Iris pigment epithelial cell (primary cell): ENCODE measurements around the gene TBX3.

ENCODE experiments used
- DNase-seq: peaks from one replicate; pipeline ENCODE4 v3.0.0-alpha.2; 2011; ENCODE audit warnings: low read depth

Gene TBX3

DNA sequence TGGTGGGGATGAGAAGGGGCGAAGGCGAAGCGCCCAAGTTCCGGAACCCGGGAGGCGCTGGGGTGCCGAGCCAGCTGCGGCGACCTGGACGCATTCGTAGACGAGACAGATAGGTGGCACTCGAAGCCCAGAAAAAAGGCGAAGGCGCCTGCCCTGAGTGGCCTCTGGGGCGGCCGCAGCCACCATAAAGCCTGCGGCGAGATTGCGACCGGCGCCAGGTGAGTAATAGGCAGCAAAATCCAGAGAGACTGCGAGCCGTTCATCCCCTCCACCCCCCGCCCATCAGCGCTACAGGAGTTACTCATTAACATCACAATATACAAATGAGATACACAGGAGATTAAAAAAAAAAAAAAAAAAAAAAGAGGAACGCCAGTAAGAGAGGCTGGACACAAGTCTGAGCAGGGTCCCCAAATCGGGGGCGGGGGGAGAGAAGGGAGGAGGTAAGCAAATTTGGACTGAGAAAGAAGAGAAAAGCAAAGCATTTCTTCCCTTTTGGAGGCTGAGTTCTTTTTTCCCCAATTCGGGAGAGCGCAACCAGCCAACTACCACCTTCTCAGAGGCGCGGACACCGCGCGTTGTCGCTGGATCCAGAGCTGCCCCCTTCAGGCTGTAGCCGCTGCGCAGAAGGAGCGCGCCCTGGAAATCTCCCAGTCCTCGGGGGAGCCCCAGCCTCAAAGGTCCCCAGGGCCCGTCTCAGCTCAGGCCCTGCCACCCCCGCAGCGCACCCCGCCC is 15.7 kb downstream of the TBX3 start:
- DNase-seq, result peak; percentile 82

DNA sequence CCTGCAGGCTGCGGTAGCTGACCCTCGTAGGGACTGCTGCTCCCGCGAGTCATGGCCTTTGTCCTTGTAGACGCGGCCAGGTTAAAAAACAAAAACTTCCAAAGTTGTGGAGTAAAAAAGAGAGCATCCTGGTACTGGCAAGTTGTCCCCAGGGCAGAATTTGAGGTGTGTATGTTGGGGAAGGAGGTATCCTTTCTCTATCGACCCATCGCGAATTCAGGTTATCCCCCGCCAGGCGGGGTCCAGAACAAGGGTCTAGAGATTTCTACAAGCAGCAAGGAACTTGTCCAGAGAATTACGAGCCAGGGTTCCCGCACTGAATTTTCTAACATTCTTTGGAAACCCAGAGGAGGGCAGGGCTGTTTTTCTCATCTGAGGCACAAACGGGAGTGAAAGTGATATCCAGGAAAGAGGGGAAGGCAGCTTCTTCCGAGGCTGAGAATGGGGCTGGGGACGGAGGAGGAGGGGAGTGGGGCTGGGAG is 16.3 kb downstream of the TBX3 start:
- no peak for DNase-seq

DNA sequence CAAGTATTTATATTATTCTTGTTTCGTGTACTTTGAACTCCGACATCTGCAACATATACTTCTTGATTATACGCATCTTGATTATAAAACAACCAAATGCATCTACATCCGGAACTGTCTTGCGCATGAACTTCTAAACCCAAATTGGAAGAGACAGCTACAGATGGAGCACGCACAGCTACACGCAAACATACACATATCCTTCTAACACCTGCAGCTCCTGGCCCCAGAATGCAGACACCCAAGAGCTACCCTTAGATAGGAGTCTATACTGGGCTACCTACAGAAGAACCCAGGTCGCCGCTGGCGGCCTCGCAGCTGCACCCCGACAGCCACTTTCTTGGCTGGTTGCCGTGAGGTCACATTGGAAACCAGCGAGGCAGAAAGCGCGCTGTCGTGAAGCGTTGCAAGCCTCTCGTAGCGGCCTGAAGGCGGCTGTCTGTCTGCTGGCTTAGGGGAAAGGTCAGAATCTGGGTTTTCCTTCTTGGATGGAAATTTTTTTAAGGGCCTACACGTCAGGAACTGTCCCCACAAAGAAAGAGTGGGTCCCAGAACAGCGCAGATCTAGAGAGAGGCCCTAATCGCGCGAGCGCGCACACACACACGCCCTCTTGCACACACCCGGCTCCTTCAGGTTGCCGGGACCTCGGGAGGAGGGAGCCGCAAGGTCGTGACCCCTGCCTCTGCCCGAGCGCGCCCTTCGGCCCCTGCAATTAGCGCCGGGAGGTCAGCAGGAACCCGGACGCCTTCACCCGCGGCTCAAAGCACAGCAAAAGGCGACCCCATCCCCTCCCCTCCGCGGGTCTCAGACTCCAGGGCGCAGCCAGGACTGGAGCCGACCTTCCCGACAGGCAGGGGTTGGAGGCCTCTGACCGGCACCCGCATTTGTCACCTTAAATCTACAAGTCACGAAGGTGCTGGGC is 17.0 kb downstream of the TBX3 start:
- no peak for DNase-seq

DNA sequence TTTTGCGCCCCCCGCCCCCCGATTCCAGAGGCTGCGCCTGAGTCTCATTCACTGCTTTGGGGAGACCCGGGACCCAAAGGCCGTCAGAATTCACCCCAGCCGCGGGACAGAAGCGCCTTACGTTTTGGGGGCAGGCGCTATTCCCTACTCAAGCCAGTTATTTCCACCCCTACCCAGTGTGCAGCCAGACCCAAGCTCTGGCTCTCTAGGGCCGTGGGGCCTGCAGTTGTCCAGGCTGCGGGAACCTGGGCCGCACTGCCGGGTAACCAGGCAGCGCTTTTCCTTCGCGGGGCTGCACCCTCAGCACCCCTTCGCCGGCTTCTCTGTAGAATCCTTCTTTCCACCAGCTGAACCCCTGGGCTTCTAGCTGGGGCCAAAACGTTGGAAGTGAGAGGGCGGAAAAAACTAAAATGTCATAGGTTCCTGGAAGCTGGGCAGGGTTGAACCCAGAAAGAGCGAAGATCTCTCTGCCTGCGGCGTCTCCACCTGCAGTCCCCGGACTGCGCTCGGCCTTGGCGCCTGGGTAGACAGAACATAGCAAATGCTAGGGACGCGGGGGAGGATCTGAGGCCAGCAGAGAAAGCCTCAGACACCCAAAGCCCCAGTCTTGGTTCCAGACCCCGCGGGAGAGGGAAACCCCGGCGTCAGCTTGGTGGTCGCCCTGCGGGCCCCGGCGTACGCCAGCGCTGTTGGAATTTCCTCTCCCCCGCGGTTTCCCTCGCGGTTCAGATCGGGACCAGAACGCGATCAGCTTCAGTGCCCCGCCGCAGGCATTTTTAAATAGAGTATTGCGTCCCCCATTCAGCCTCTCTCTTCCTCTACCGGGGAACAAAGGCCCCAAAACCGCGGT is 18.3 kb downstream of the TBX3 start:
- no peak for DNase-seq

DNA sequence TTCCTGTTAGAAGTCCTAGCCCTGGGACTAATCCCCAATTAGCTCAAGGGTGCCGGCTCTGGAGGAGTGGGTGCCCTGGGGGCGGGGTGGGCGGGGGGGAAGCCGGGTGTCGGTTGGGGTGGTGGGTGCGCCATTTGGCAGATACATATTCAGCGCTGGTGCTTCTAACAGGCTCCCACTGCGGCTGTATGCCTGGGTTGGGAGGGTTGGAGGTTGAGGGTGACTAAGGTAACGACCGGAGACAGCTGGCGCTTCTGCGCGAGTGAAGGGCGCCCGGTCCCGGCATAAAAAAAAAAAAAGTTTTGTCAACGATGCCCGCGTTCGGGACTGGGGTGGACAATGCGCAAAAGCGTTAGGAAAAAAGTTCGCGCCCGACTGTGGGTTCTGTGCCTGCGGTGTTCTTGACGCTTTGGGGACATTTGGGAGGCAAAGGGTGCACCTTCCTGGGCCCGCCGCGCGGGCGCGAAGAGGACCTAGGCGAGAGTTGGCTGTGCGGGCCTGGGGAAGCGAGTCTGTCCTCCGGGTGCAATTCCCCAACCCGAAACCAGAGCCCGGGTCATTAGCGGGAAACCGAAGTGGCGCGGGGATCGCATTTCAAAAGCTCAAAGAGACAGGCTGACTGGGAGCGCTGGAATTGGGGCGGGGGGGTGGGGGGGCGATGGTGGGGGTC is 19.2 kb downstream of the TBX3 start:
- DNase-seq, result no peak

DNA sequence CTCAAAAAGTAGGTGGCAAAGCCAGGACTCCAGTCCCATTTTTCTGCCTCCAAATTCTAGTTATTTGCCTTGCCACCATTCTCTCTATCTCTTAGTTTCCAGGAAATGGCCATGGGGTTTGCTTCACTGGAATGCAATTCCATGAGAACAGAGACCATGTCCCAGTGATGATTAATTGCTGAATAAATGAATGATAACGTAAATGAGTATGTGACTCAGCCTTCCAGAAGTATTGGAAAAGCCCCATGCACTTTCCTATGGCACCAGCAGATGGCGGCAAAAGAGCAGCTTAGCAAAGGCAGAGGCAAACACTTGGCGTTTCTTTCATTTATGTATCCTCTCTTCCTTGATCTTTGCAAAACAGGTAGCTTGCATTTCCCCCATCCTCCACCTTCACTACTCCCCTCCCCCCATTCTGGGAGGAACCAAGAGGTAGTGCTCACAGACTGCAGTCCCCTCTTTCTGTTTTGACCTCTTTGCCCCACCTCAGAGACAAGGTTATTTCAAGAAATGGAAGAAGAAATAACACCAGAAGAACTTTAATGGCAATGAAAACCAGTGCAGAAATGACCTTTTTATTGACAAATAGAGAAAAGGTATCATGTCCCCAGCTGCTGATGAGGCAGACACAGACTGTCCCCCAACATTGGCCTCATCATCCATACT is 21.3 kb downstream of the TBX3 start:
- peak; percentile 85 for DNase-seq

DNA sequence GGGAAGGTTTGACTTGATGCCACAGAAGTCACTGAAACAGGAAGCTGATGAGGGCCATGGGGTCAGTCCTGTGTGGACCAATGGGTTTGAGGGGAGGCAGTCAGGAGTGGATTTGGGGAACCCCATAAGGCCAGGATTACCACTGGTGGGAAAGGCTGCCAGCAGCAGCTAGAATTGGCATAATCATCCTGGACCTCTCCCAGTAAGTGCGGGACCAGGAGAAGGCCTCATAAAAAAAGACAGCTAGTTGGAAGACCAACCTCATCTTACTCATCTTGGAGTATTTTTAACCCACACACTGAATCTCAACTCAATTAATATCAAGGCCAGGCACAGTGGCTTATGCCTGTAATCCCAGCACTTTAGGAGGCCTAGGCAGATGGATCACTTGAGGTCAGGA is 22.7 kb downstream of the TBX3 start:
- DNase-seq, result no peak

DNA sequence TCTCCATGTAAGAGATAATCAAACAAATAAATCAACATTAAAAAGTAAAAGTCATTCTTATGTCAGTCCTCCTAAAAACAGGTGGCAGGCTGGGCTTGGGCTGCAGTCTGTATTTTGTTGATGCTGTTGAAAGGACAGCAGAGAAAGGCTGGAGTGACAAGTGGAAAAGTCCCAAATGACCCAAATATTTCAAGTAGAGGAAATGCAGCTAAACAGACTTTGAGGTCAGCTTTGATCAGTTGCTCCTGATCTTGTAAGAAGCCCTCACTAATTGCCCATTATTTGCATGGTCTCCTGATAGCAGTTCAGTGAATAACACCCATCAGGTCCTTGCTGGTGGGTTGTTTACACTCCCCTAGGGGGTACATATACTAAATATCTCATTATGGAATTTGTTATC is 24.9 kb downstream of the TBX3 start:
- DNase-seq, result no peak

DNA sequence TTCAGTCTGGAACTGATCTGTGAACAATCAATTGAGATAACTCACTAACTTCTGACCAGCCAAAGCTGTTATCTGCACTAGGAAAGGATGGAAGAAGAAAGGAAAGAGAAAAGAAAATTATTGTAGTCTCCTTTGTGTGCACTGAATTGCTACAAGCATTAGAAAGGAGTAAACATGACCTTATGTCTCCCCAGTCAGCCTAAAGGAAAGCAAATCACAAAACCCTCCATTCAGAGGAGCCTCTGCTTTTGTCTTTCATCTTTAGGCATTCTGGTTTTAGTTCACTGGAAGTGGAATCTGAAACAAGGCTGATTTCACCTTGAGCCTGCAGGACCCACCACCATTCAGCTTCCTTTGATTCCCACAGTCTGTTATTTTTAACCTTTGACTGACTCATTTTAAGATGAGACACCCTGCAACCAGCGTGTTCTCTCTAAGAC is 26.0 kb downstream of the TBX3 start:
- no peak for DNase-seq

DNA sequence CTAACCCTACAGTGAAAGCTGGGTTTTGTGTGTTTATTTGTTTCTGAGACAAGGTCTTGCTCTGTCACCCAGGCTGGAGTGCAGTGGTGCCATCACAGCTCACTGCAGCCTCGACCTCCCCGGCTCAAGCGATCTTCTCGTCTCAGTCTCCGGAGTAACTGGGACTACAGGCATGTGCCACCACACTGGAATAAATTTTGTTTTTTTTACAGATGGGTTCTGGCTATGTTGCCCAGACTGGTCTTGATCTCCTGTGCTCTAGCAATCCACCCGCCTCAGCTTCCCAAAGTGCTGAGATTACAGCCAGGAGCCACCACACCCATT is 26.4 kb downstream of the TBX3 start:
- no peak for DNase-seq

DNA sequence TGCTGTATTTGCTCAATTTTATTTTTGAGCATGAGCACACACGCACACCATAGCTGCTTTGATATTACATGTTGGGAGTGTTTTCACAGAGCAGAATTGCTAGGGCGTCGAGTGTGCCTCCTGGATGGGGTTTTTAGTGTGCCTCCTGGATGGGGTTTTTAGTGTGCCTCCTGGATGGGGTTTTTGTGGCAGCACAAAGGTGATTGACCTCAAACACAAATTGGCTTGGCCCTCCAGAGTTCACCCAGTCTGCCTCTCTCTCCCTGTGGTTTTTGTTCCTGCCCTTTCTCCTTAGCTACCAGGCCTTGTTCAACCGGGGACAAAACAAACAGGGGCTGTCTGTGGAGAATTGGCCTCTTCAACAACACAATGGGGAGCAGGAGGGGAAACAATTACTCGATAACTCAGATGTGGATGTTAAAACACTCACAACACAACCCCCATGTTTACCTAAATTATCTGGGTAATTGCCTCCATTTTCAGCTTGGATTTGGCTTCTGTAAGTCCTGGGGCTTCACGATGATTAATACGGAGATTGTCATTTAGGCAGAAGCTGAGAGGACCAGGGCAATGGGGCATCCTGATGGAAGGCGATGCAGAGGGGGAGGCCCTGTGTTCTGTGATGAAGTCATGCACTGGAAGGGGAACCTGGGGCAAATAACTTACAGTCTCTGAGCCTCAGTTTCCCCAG is 26.9 kb downstream of the TBX3 start:
- no peak for DNase-seq

DNA sequence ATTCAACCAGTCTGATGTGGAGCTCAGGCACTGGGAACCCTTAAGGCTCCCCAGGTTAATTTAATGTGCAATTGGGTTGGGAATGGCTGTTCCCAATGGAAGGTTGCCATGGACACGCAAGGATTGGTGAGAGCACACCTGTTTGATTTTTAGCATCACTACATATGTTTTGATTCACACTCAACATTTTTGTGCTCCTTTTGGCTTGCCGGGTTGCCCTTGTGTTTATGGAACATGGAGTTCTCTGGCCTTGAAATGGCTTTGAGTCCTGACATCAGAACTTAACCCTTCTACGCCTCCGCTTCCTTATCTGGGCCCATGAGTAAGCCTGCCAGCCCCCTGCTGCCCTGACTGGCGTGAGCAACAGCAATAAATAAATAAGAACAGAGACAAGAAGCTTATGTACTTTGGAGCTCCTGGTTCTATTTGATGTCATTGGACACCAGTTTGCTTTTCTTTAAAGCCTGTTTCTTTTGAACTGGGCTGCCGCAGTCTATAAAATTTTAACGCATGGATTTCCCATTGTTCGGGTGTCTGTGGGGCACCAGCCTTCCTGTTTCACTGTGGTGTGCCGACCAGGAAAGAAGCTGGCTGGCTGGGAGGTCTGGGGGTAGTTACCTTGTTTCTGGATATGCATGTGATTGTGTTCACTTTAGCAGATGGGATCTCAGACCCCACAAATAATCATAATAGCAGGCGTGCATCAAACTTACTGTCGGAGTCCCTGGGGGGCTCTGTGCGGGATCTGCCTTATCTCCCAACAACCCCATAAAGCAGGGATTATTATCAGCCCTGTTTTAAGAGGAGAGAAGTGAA is 27.8 kb downstream of the TBX3 start:
- DNase-seq, result peak; percentile 97

DNA sequence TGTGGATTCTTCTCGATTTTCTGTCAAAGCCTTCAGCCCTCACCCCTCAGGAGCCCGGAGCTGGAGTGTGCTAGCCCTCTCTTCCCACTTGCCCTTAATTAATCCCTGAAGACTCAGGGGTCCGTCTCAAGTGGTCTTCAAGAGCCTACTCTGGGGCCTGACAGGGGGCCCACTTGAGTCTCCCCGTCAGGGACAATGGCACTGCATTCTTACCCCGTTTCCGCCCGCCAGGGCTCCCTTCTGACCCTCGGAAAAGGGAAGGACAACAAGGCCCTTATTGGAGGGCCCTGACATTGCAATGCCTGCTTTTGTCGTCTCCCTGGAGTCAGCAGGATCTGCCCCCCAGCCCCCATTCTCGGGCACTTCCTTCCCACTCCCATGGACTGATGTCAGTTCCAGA is 34.4 kb downstream of the TBX3 start:
- no peak for DNase-seq

DNA sequence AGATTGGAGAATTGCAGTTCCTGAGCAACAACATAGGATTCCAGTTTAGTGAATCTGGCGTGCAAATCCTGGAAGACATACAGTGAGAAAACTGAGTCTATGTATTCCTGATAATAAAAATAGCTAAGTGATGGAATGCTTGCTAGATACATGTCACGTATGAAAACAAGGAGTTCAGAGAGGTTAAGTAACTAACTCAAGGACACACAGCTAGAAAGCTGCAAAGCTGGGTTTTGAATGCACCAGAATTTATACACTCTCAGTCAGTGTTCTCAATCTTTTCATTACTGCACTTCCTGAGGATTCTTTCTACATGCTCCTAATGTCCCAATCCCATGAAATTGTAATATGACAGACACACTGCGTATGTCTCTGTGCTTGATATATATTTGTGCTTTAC is 35.3 kb downstream of the TBX3 start:
- no peak for DNase-seq

DNA sequence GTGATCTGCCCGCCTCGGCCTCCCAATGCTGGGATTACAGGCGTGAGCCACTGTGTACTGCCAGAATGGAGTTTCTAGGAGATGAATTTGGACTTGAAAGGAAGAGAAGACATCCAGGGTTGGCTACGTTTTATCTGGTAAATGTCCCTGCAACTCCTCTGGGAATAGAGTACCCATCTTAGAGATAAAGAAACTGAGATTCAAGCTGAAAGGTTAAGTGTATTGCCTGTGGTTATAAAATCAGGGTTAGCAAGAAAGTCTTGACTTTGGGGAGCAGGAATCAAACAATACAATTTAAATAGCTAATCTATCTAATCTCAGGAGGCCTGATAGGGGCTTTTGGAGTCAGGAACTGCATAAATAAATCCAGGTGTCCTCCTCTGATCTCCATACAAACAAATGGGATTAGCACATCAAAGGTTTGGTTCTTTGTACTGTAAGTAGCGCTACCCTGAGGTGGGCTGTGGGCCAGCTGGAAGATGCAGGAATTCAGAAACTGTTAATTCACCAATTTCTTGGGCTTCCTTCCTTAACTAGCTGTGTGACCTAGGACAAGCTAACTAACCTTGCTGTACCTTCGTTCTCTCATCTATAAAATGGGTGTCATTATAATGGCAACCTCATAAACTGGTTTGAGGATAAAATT is 45.1 kb downstream of the TBX3 start:
- DNase-seq, result no peak

DNA sequence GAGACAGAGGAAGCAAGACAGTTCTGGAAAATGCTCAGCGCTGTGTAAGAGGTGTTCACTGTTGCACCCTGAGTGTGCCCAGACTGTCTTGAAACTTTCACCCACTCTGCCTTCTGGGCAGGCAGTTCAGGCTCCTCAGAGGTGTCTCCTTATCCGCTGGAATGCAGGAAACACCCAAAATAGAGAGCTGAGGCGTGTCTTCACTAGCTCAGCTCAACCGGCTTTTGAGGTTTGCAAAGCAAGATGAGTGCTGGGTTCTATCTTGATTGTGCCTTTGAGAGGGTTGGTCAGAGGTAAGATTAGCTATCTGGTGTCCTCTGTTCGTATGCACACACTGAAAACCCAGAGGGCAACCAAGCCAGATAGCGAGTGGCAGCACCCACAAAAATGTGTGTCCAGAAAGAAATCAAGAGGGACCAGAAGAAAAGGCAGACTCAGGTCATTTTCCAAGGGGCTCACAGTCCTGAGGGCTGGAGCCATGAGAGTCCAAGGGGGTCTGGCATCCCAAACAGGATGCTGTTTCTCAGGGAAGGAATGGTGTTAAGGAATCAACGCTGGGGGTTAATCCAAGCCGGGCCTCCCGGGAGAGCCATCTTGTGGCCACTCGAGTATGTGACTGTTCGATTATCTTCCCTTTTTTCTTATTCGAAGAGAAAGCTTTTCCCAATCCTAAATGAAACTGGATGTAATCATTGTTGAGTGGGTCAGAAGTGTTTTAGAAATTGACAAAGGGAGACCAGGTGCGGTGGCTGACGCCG is 47.1 kb downstream of the TBX3 start:
- DNase-seq, result peak; percentile 29

DNA sequence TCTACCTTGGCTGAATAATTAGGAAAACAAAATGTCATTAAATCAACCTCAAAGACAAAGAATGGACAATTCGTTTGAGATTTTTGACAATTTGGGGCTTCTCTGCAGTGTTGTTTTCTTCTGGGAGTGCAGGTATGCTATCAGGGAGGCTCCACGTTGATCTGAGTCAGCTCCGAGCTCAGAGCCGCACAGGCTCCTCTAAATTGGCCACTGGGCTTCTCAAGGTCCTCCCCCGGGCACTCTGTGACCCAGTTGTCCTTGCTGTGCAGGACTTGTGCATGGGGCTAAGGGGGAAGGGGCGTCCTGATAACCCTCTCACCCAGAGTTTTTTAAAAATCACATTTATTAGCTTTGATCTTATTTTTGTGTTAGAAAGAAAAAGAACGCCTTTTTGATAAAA is 52.7 kb downstream of the TBX3 start:
- no peak for DNase-seq

DNA sequence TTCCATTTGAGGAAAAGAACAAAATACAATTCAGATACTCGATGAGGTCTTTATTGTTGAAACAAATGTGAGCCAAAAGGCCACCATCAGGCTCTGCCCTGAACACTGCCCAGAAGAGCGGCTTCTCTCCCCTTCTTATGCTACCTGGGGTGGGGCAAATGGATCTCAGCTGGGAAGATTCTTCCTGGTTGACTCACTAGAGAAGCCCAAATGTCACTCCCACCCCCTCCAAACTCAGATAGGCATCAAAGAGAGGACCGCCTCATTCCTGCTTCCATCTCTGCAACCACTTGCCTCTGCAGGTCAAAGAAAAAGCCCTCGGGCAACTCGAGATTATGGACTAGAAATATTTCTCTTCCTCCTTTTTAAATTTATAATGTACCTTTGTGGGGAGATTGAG is 55.8 kb downstream of the TBX3 start:
- no peak for DNase-seq

DNA sequence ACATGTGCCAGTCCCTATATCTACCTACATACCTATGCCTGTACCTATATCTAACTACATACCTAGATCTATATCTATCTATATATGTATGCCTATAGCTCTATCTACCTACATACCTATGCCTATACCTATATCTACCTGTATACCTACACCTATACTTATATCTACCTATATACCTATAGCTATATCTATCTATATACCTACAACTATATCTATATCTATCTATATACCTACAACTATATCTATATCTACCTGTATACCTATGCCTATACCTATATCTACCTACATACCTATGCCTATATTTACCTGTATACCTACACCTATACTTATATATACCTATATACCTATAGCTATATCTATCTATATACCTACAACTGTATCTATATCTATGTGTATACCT is 56.6 kb downstream of the TBX3 start:
- no peak for DNase-seq
